Measurements from ENCODE around the gene TANK.

GRCh38 chr2:161112908-161113307 lies 47.3 kb upstream of the TANK start:
- TF ChIP-seq EZH2phosphoT487 (IDR thresholded peaks at IDR 0.05; ENCODE audit: unreplicated experiment) (no peak), POLR2AphosphoS5 (IDR thresholded peaks at IDR 0.05; ENCODE audit: low read depth) (no peak), JUNB (IDR thresholded peaks at IDR 0.05; ENCODE audit: unreplicated experiment) (no peak)
